Fibroblast of skin of right quadriceps (primary cell): ENCODE data around the gene FLII.

ENCODE experiments used
- DNase-seq: peaks from one replicate; pipeline ENCODE4 v3.0.0-alpha.2; 2013

FLII gene

DNA sequence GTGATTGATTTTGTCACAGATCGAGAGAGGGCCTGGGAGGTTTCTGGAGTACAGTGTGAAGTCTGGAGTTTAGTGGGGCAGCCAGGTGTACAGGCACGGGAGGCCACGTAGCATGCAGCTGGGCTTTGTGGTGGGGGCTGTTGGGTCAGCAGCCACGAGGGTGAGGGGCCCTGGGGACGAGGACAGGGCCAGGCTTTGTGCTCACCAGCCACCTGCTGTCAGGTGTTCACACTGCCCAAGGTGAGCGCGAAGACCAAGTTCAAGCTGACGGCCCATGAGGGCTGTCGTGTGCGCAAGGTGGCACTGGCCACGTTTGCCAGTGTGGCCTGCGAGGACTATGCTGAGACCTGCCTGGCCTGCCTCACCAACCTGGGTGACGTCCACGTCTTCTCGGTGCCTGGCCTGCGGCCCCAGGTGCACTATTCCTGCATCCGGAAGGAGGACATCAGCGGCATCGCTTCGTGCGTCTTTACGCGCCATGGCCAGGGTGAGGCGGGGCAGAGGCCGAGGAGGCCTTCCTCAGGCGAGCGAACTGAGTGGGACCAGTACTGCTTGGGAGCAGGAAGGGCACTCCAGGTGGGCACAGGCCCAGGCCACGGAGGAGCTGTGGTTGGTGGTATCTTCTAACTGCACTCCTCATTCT lies 17.2 kb downstream of the FLII start:
- no peak for DNase-seq

DNA sequence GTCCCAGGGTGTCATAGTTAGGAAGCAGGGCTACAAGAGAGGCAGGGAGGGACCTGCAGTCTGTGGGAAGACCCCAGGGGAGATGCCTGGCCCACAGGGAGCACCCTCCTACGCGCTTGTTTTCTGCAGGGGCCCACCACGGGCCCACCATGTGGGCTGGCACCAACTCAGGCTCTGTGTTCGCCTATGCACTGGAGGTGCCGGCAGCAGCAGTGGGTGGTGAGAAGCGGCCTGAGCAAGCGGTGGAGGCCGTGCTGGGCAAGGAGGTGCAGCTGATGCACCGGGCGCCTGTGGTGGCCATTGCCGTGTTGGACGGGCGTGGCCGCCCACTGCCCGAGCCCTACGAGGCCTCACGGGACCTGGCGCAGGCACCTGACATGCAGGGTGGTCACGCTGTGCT lies 18.1 kb downstream of the FLII start:
- no peak for DNase-seq

DNA sequence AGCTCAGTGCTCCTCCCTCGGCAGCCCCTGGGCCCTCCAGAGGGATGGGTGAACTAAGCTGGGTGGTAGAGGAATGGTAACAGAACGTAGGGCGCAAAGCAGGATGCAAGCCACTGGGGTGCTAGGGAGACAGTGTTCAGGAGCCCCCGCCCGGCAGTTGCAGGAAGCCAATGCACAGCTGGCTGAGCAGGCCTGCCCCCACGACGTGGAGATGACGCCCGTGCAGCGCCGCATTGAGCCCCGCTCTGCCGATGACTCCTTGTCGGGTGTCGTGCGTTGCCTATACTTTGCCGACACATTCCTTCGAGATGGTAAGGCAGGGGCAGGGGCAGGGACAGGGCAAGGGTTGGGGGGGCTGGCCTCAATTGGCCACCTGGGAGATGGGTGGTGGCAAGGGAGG lies 20.2 kb downstream of the FLII start:
- DNase-seq, result no peak

DNA sequence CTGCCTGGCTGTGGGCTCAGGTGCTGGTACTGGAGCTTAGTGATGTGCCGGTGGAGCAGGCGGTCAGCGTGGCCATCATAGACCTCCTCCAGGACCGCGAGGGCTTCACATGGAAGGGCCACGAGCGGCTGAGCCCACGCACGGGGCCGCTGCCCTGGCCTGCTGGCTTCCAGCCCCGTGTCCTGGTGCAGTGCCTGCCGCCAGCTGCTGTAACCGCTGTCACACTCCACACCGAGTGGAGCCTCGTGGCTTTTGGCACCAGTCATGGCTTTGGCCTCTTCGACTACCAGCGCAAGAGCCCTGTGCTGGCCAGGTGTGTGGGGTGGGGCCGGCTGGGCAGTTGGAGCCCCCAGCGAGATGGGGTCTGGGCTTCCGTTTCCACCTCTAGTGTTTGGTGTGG lies 21.1 kb downstream of the FLII start:
- no peak for DNase-seq

DNA sequence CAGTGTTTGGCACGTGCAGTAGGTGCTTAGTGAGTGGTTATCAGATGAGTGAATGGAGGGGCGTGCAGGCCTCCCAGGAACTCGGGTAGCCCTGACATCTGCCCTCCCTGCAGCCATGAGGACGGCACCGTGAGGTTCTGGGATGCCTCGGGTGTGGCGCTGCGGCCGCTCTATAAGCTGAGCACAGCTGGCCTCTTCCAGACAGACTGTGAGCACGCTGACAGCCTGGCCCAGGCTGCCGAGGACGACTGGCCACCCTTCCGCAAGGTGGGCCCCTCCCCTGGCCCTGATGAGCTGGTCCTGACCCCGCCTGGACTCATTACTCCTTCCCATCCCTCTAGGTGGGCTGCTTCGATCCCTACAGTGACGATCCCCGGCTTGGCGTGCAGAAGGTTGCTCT lies 22.0 kb downstream of the FLII start:
- DNase-seq, result no peak

DNA sequence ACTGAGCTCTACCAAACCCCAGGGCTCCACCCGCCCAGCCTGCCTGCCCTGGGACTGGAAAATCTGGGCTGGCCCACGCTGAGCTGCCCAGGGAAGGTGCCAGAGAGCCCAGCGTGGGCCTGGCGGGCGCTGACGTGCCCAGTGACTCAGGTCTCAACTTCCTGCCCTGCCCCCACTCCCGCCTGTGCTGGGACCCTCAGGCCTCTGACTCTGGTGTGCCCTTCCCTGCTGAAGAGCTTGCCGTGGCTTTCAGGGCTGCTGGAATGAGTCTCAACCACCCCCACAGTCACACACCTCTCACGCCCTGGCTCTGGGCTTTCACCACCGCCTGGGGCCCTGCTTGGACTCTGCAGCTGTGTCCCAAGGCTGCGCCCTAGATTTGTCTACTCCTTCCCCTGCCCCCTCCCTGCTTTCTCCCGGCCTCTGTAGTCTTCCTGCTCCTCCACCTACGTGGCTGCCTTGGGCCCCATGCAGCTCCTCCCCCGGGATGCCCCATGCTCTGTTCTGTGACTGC lies 22.7 kb downstream of the FLII start:
- peak; percentile 35 for DNase-seq

DNA sequence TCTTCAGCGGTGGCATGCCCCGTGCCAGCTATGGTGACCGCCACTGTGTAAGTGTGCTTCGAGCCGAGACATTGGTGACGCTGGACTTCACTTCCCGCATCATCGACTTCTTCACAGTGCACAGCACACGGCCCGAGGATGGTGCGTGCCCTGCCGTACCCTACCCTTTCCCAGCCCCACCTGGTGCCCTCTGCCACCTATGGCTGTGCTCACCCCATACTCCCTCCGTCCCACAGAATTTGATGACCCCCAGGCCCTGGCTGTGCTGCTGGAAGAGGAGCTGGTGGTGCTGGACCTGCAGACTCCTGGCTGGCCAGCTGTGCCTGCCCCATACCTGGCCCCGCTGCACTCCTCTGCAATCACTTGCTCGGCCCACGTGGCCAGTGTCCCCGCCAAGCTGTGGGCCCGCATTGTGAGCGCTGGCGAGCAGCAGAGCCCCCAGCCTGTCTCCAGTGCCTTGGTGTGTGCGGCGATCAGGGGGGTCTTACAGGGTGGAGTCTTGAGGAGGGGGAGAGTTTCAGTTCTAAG lies 23.6 kb downstream of the FLII start:
- DNase-seq, result no peak

DNA sequence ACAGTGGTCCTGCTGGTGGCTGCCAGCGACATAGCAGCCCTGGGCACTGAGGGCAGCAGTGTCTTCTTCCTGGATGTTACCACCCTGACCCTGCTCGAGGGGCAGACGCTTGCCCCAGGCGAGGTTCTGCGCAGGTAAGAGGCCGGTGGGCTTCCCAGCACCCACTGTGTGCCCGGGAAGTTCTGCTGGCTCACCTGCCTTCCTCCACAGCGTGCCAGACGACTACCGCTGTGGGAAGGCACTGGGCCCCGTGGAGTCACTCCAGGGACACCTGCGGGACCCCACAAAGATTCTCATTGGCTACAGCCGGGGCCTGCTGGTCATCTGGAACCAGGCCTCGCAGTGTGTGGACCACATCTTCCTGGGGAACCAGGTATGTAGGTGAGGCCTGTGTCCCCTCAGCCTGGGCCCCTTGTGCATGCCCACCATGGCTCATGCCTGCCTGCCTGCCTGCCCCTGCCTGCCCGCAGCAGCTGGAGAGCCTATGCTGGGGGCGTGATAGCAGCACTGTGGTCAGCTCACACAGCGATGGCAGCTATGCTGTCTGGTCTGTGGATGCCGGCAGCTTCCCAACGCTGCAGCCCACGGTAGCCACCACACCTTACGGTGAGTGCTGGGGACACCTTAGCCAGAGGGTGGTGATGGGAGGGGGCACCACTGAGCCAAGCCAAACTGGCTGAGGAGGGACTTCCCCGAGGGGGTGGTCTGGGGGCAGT lies 24.6 kb downstream of the FLII start:
- no peak for DNase-seq

DNA sequence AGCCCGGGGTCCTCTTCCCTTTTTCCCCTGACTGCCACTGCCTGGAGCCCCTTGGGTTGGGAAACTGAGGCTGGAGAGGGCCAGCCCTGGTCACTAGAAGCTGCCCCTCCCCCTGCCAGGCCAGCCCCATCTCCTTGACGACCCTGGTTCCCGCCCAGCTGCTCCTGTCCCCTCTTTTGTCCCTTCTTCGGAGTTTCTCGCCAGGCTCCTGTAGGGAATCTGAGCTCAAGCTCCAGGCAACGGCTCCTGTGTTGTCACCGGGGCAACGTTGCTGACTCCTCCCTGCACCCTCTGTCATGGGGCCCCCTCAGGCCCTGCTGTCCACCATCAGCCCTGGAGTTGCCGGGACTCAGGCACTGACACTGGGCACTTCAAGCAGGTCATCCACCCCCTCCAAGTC lies 27.4 kb downstream of the FLII start:
- DNase-seq, result no peak

DNA sequence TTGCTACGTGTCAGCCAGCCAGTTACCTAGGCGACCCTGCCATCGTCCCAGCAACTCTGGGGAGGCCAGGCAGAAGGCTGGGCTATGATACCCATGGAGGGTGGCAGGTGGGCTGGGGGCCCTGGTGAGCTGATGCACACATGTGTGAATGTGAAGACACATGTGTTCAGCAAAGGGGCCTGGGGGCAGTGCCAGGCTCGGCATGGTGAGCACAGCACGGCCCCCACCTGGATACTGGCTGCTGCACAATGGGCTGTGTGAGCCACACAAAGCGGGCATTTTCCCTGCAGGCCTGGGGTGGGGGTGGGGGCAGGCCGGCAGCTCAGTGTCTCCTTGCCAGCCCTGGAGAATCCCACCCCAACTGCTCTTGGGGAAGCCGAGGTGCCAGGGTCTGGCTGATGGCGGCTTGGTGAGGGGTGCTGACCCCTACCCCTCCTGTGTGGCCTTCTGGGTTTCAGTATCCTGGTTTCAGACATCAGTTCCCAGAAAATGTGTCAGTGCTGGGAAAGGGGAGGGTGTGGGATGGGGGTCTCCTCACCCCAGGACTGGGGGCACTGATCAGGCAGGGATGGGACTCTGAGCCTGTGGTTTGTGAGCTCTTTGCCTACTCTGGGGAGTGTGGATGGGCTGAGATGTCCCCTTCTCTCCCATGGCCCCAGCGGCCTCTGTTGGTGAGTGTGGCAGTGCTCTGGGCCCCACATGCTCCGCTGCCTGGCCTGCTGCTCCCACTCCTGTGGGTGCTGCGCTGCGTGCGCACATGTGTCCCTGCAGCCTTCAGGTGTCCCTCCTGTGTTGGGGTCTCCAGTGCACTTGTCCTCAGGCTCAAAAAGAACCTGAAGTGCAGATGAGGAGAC lies 28.0 kb downstream of the FLII start:
- no peak for DNase-seq

DNA sequence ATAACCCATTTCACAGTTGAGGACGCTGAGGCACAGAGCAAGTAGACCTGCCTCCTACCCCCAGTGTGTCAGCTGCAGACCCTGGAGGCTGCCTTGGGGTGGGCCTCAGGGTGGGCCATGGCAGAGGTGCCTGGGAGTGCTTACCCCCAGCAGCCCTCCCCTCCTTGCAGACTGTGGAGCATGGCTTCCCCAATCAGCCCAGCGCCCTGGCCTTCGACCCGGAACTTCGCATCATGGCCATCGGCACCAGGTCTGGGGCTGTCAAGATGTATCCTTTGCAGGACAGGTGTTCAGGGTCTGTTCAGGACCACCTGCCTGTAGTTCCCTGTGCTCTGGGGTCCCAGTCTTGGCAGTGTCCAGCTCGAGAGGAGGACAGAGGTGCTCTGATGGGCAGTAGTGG lies 28.8 kb downstream of the FLII start:
- DNase-seq, result no peak

DNA sequence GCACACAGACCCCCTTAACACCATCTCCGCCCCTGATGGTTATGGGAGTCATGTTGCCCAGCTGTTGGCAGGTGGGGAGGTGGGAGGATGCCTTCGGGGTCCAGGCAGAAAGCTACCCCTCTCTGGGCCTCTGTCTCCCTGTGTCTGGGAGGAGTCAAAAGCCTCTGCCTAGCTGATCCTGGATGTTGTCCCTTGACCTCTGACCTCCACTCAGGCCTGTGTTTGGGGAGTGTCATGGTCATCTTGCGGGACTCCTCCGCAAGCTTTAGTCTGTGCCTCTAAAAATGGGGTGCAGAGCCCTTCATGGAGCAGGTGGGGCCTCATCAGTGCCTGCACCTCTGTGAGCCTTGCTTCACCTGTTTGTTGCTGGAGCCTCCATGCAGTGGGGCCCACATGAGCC lies 29.3 kb downstream of the FLII start:
- no peak for DNase-seq

DNA sequence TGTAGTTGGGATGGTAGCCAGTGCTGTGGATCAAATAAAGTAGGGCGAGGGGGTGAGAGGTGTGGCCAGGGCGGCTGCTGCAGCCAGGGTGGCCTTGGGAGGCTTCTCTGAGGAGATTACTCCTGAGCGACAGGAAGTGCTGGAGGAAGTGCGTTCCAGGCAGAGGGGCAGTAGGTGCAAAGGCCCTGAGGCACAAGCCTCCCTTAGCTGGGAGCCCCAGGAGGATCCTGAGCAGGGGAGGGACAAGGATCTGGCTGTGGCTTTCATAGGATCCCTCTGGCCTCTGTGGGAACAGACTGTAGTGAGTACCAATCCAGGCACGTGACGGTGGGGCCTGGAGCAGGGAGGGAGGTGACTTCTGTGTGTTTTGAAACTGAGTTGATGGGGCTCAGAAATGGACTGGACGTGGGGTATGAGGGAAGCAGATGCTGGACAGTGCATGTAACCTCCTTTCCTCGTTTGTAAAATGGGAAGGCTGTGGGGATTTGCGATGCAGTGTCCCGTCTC lies 30.3 kb downstream of the FLII start:
- no peak for DNase-seq

DNA sequence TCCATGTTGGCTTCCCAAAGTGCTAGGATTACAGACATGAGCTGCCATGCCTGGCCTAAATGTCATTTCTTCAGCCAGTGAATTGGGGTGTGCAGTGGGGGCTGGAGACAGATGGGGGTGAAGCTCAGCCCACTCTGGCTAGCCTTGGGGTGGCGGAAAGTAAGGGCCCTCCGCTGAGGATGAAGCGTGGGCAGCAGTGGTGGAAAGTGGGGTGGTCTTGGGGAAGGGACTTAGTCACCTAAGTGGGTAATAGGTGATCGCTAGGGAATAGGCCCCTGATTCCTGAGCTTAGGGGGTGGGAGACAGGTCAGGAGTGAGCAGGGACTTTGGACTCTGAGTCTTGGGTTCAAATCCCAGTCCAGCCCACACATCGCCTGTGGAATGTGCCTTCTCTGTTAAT lies 30.9 kb downstream of the FLII start:
- DNase-seq, result no peak

DNA sequence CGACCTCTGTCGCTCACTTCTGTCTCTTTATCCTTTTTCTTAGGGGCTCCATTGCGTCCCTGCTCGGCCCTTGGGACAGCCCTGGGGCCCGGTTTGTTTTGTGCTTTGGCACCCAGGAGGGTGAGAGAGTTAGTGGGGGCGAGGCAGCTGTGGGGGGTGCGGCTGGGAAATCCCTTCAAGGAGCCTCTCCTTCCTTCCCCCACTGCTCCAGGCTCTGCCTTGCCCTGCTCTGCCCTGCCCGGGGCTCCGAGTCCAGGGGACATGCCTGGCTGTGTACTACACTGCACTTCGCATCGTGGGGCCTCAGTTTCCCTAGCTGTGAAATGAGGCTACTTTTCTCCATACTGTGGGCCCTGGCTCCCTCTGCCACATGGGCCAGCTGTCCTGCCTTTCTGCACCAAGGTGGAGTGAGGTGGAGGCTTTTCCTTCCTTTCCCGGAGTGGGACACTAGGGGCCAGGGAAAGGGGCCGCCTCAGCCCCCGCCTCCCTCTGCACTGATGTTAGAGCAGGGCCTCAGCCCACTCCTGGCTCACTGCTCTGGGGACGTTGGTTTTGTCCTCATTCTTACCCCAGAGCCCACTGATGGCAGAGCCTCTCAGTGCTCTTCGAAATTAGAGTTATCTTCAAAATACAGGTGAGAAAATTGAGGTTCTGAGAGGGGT lies 32.1 kb downstream of the FLII start:
- no peak for DNase-seq

DNA sequence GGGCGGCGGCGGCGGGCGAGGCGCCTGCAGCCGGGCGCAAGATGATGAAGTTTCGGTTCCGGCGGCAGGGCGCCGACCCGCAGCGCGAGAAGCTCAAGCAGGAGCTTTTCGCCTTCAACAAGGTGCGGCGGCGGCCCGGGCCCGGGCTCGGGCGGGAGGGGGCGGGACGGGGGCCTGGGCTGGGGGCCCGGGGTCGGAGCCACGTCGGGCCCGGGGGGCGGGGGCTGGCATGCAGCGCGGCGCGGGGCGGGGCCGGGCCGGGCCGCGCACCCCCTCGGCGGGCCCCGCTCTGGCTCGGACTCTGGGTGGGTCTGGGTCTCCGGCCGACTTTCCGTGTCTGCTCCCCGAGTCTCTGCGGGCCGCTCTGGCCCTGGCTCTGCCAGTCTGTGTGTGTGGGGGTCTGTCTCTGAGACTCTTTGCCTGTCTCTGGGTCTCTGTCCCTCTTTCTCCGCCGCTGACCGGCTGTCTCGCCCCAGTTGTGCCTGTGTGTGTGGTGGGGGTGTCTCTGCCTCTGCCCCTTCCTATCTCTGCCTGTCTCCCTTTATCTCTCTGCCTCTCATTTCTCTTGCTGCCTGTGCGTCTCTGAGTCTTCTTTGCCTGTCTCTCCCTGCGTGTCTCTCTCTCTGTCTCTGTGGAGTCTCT lies 32.8 kb downstream of the FLII start:
- DNase-seq, result no peak

DNA sequence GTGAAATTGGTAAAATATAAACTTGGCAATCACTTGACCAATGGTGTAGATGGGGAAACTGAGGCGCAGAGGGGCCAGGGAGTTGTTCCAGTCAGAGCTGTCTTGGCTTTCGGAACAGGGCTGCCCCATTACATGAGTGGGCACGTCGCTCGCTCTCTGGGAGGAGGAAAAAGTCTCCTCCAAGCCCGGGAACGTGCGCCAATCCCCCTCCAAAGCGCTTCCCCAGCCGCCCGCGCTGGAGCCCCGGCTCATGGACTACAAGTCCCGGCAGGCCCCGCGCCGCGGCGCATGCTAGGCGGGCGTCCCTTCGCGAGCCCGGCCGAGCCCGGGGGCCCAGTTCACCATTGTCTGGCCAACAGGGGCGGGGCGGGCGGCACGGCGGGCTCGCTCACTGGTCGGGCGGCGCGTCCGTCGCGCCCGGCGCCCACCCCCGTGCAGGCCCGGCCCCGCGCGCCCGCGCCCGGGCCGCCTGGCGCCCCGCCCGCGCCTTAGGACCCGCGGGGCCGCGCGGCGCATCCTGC lies 33.4 kb downstream of the FLII start, which contains the start of gene LLGL1:
TSS of gene LLGL1 (plus strand) at position 515 of the 521 bp plus-strand sequence. CDS start 48 bp downstream, outside the sequence.
- peak; percentile 96 for DNase-seq

DNA sequence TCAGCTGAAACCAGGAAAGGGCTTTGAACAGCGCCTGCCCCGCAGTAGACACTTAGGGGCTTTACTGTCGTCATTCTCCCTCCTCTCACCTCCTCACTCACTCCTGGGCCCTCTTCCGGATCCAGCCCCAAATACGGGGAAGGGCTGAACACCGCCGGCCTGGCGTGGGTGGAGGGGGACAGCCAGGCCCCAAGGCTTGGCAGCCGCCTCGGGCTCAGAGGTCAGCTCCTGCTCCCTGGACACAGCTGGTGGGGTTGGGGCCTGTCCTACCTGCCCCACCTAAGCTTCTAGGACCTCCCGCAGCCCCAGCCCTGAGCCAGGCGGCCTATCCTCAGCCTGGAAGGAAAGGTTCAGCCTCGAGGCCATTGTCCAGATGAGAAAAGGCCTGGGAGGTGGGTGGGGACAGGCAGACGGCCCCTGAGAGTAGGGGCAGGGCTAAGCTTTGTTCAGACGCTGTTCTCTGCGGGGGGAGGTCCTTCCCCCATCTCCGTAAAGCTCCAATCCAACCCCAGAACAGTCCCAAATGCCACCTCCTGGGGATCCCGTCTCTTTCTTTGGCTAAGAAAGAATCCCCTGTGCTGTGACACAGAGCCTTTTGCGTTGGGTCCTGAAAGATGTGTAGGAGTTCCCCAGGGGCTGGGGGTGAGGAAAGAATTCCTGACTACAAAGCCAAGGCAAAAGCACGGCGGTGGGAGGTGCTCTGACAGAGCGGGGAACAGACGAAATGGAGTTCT lies 34.0 kb downstream of the FLII start:
- DNase-seq, result peak; percentile 53

DNA sequence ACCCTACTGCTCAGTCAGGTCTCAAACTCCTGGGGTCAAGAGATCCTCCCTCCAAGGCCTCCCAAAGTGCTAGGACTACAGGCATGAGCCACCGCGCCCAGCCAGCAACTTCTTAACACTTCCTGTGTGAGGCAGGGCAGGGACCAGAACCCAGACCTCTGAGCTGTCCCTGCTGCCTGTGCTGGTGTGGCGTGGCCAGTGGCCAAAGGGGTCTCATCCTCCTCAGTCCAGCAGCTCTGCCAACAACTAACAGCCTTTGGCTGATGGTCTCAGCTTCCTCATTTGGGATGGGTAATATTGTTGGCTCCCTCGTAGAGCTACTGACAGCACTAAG lies 34.5 kb downstream of the FLII start:
- DNase-seq, result no peak

DNA sequence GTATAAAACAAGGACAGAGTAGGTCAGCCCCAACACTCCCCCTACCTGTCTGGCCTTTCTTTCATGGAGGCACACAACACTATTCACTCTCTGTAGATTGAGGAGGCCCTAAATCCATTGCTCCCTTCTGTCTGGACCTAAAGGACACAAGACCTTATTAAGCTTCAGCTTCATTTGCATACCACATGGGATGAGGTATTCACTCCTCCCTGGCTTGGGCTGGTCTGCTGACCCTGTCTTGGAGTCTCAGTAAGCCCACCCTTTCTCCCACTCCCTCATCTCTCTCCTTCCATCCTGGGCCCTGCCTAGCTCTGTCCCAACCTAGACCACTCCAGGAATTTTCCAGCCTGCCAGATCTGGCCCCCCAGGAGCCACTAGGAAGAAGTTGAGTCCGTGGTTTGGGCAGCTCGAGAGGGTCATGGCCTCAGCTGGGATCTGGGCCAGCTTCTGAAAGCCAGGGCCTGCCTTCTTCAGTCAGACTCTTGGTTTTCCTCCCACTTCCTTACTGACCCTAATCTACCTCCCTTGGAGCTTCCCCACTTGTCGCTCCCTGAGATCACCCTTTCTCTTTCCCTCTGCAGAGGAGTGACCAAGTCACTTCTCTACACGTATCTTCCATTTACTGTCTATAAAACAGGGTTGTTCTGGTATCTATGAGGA lies 39.7 kb downstream of the FLII start:
- peak; percentile 18 for DNase-seq
